GM23338 (cell line): Measurements from ENCODE around the gene AFAP1. TPM values are rescaled to one million over a fixed set of nuclear protein-coding genes. Genes with fewer than 3 reads are reported as not detected.

Source experiments
- ATAC-seq: fragments of 200-7000 bp; cut with Tn5 transposase; 3 replicates; pipeline ENCODE4 v1.9.1; 2020
- DNase-seq: peaks from one replicate; pipeline ENCODE4 v3.0.0-alpha.2; 2015; ENCODE audit warnings: low spot score
- H2AFZ ChIP-seq: fragments of 200-600 bp; sonication (generic); 2 replicates; pipeline ENCODE4 v1.8.0; 2016; ENCODE audit warnings: antibody characterized with exemption, mild to moderate bottlenecking, moderate library complexity
- H3F3A ChIP-seq: fragments of 200-600 bp; sonication (generic); replicated peaks from 2 replicates; pipeline ENCODE4 v1.8.0; 2017; ENCODE audit warnings: antibody characterized with exemption, mixed run types, low read depth
- H3K27ac ChIP-seq: fragments of 200-600 bp; sonication (generic); 2 replicates; pipeline ENCODE4 v1.6.1; 2016; ENCODE audit warnings: low read depth
- H3K27me3 ChIP-seq: fragments of 200-600 bp; sonication (generic); 2 replicates; pipeline ENCODE4 v1.8.0; 2016; ENCODE audit warnings: mild to moderate bottlenecking, mixed run types, moderate library complexity; ENCODE audit not compliant: insufficient read depth
- H3K36me3 ChIP-seq: fragments of 200-600 bp; sonication (generic); 2 replicates; pipeline ENCODE4 v1.8.0; 2016; ENCODE audit warnings: mild to moderate bottlenecking; ENCODE audit not compliant: insufficient read depth
- H3K4me1 ChIP-seq: fragments of 200-600 bp; sonication (generic); 2 replicates; pipeline ENCODE4 v1.8.0; 2016; ENCODE audit warnings: mild to moderate bottlenecking, moderate library complexity; ENCODE audit not compliant: insufficient read depth
- H3K4me2 ChIP-seq: fragments of 200-600 bp; sonication (generic); 2 replicates; pipeline ENCODE4 v1.7.1; 2017; ENCODE audit warnings: mixed run types
- H3K4me3 ChIP-seq: fragments of 200-600 bp; sonication (generic); 2 replicates; pipeline ENCODE4 v1.6.1; 2016; ENCODE audit warnings: mixed run types
- H3K79me2 ChIP-seq: fragments of 200-600 bp; sonication (generic); replicated peaks from 2 replicates; pipeline ENCODE4 v1.8.0; 2017; ENCODE audit warnings: mild to moderate bottlenecking; ENCODE audit not compliant: insufficient read depth
- H3K9me2 ChIP-seq: fragments of 200-600 bp; sonication (generic); 2 replicates; pipeline ENCODE4 v1.8.0; 2017; ENCODE audit not compliant: insufficient read depth
- H4K20me1 ChIP-seq: fragments of 200-600 bp; sonication (generic); replicated peaks from 2 replicates; pipeline ENCODE4 v1.8.0; 2017; ENCODE audit warnings: mild to moderate bottlenecking; ENCODE audit not compliant: insufficient read depth
- H3K27ac Mint-ChIP-seq: 2 replicates; pipeline ENCODE4 v1.8.0; 2020; ENCODE audit warnings: inconsistent platforms, mild to moderate bottlenecking, moderate library complexity, mixed read lengths
- H3K27me3 Mint-ChIP-seq: 3 replicates; pipeline ENCODE4 v1.8.0; 2022; ENCODE audit warnings: low read depth, mild to moderate bottlenecking, moderate library complexity, mixed read lengths, inconsistent platforms; ENCODE audit not compliant: insufficient read depth, poor library complexity
- H3K36me3 Mint-ChIP-seq: 3 replicates; pipeline ENCODE4 v1.8.0; 2021; ENCODE audit warnings: low read depth, mild to moderate bottlenecking, inconsistent platforms, moderate library complexity, mixed read lengths
- H3K4me1 Mint-ChIP-seq: 3 replicates; pipeline ENCODE4 v1.8.0; 2020; ENCODE audit warnings: mild to moderate bottlenecking, inconsistent platforms, mixed read lengths
- H3K4me3 Mint-ChIP-seq: 3 replicates; pipeline ENCODE4 v1.8.0; 2021; ENCODE audit warnings: moderate library complexity, mild to moderate bottlenecking, inconsistent platforms, mixed read lengths
- H3K9me3 Mint-ChIP-seq: 3 replicates; pipeline ENCODE4 v1.8.0; 2020; ENCODE audit warnings: moderate library complexity, mild to moderate bottlenecking, inconsistent platforms, mixed read lengths
- CREB1 ChIP-seq: fragments of 250-450 bp; sonication (Bioruptor Pico); IDR thresholded peaks from 2 replicates; pipeline ENCODE4 v1.5.0; 2020; ENCODE audit warnings: low read depth, mild to moderate bottlenecking, moderate library complexity
- ETS1 ChIP-seq: IDR thresholded peaks from 2 replicates; pipeline ENCODE4 v1.6.1; 2016; ENCODE audit warnings: antibody characterized with exemption
- EZH2 ChIP-seq: fragments of 200-600 bp; sonication (generic); IDR thresholded peaks from one replicate; pipeline ENCODE4 v1.8.0; 2017; ENCODE audit warnings: antibody characterized with exemption, mild to moderate bottlenecking, low read depth; ENCODE audit not compliant: unreplicated experiment
- EZH2phosphoT487 ChIP-seq: fragments of 200-600 bp; sonication (generic); IDR thresholded peaks from one replicate; pipeline ENCODE4 v1.8.1; 2018; ENCODE audit warnings: antibody characterized with exemption; ENCODE audit not compliant: unreplicated experiment
- JUNB ChIP-seq: IDR thresholded peaks from one replicate; pipeline ENCODE4 v1.6.1; 2016; ENCODE audit warnings: antibody characterized with exemption; ENCODE audit not compliant: unreplicated experiment
- NANOG ChIP-seq: IDR thresholded peaks from 2 replicates; pipeline ENCODE4 v1.6.1; 2016; ENCODE audit warnings: antibody characterized with exemption, borderline replicate concordance
- POLR2AphosphoS5 ChIP-seq: IDR thresholded peaks from 2 replicates; pipeline ENCODE4 v1.6.1; 2016; ENCODE audit warnings: antibody characterized with exemption, low read depth
- REST ChIP-seq: IDR thresholded peaks from one replicate; pipeline ENCODE4 v1.6.1; 2018; ENCODE audit warnings: antibody characterized with exemption; ENCODE audit not compliant: unreplicated experiment
- STAT1 ChIP-seq: IDR thresholded peaks from one replicate; pipeline ENCODE4 v1.6.1; 2016; ENCODE audit warnings: antibody characterized with exemption; ENCODE audit not compliant: unreplicated experiment
- ZNF114 ChIP-seq: fragments of 250-450 bp; sonication (Bioruptor Pico); IDR thresholded peaks from 2 replicates; pipeline ENCODE4 v1.5.0; 2020; ENCODE audit warnings: mild to moderate bottlenecking, moderate library complexity
- ZNF331 ChIP-seq: fragments of 250-450 bp; sonication (Bioruptor Pico); IDR thresholded peaks from 2 replicates; pipeline ENCODE4 v1.5.0; 2020; ENCODE audit warnings: low read depth, mild to moderate bottlenecking, moderate library complexity
- polyA plus RNA-seq: library from polyadenylated mRNA; unstranded; fragments of >200 nt; fragmentation: Nextera tagmentation; extraction: Ambion mirVana; gene quantifications from 2 replicates; pipeline ENCODE4 v1.2.1, GENCODE V29; 2016
- total RNA-seq: library from RNA; depleted of rRNA; stranded (reverse); fragments of >200 nt; shearing (Covaris generic); gene quantifications from 2 replicates; pipeline ENCODE4 v1.2.3, GENCODE V29; 2014
- TF ChIP-seq, protein P1 (sequence below): fragments of 250-450 bp; sonication (Bioruptor Pico); IDR thresholded peaks from 2 replicates; pipeline ENCODE4 v1.5.0; 2020; ENCODE audit warnings: mild to moderate bottlenecking, moderate library complexity
- TF ChIP-seq, protein P2 (sequence below), 2 experiments: fragments of 200-600 bp in 1 of 2; sonication (generic) in 1 of 2; conservative IDR thresholded peaks; 2 replicates each; pipeline versions ENCODE4 v1.5.1 to v1.6.1; 2016 to 2017; ENCODE audit warnings: antibody characterized with exemption in 2 of 2, low read depth in 2 of 2, mild to moderate bottlenecking in 2 of 2, moderate library complexity in 1 of 2

Gene AFAP1
- total and polyA plus RNA-seq, 2 experiments from 2014 or later = 6.5 to 21.5 TPM

DNA sequence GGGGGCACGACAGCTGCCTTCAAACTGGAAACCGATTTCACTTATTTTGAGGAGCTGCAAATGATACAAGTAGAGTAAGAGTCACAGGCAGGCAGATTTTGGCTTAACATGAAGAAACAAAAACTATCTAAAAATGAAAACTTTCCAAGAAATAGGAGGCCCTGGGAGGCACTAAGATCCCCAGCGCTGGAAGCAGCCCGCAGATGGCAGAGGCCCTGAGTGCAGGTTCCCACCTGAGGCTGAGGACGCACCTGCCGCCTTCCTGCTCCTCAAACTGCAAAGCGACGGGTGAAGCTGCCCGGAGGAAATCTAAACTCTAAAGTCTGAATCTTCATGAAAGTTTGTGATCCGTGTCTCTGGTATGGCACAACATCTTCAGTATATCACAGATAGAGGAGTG, 138.7 kb downstream of the AFAP1 start:
- no peak overlapping the region for H3K27ac ChIP-seq
- DNase-seq (no peak), ATAC-seq (no peak)
- no peaks in the 10 kb centered on the region for H3K79me2 ChIP-seq
- no peaks in the 10 kb centered on the region for H3K9me2 ChIP-seq
- H4K20me1 ChIP-seq = peaks cover 7% of the 10 kb centered on the region; the same call in 1 of the 2 replicates
- H3K27ac Mint-ChIP-seq = no peak overlapping the region
- peaks cover 6% of the 10 kb centered on the region for H3K9me3 Mint-ChIP-seq
- no peak overlapping the region for H3K4me3 ChIP-seq
- H3F3A ChIP-seq = peaks cover 2% of the 10 kb centered on the region; the same call in 1 of the 2 replicates
- H3K4me1 Mint-ChIP-seq = peaks cover 30% of the 10 kb centered on the region
- peaks cover 34% of the 10 kb centered on the region for H3K36me3 Mint-ChIP-seq
- peaks cover 5% of the 10 kb centered on the region for H3K27me3 Mint-ChIP-seq
- H3K36me3 ChIP-seq = 0 out of 2 replicates have a peak, but pooled peaks cover 3% of the 10 kb centered on the region
- peaks cover 13% of the 10 kb centered on the region for H3K4me1 ChIP-seq
- TF ChIP-seq ETS1 (no peak), EZH2 (no peak), ZNF331 (no peak), POLR2AphosphoS5 (no peak), CREB1 (no peak), EZH2phosphoT487 (no peak), STAT1 (no peak), REST (no peak), NANOG (no peak), JUNB (no peak), ZNF114 (no peak)
- TF ChIP-seq, protein P1, sequence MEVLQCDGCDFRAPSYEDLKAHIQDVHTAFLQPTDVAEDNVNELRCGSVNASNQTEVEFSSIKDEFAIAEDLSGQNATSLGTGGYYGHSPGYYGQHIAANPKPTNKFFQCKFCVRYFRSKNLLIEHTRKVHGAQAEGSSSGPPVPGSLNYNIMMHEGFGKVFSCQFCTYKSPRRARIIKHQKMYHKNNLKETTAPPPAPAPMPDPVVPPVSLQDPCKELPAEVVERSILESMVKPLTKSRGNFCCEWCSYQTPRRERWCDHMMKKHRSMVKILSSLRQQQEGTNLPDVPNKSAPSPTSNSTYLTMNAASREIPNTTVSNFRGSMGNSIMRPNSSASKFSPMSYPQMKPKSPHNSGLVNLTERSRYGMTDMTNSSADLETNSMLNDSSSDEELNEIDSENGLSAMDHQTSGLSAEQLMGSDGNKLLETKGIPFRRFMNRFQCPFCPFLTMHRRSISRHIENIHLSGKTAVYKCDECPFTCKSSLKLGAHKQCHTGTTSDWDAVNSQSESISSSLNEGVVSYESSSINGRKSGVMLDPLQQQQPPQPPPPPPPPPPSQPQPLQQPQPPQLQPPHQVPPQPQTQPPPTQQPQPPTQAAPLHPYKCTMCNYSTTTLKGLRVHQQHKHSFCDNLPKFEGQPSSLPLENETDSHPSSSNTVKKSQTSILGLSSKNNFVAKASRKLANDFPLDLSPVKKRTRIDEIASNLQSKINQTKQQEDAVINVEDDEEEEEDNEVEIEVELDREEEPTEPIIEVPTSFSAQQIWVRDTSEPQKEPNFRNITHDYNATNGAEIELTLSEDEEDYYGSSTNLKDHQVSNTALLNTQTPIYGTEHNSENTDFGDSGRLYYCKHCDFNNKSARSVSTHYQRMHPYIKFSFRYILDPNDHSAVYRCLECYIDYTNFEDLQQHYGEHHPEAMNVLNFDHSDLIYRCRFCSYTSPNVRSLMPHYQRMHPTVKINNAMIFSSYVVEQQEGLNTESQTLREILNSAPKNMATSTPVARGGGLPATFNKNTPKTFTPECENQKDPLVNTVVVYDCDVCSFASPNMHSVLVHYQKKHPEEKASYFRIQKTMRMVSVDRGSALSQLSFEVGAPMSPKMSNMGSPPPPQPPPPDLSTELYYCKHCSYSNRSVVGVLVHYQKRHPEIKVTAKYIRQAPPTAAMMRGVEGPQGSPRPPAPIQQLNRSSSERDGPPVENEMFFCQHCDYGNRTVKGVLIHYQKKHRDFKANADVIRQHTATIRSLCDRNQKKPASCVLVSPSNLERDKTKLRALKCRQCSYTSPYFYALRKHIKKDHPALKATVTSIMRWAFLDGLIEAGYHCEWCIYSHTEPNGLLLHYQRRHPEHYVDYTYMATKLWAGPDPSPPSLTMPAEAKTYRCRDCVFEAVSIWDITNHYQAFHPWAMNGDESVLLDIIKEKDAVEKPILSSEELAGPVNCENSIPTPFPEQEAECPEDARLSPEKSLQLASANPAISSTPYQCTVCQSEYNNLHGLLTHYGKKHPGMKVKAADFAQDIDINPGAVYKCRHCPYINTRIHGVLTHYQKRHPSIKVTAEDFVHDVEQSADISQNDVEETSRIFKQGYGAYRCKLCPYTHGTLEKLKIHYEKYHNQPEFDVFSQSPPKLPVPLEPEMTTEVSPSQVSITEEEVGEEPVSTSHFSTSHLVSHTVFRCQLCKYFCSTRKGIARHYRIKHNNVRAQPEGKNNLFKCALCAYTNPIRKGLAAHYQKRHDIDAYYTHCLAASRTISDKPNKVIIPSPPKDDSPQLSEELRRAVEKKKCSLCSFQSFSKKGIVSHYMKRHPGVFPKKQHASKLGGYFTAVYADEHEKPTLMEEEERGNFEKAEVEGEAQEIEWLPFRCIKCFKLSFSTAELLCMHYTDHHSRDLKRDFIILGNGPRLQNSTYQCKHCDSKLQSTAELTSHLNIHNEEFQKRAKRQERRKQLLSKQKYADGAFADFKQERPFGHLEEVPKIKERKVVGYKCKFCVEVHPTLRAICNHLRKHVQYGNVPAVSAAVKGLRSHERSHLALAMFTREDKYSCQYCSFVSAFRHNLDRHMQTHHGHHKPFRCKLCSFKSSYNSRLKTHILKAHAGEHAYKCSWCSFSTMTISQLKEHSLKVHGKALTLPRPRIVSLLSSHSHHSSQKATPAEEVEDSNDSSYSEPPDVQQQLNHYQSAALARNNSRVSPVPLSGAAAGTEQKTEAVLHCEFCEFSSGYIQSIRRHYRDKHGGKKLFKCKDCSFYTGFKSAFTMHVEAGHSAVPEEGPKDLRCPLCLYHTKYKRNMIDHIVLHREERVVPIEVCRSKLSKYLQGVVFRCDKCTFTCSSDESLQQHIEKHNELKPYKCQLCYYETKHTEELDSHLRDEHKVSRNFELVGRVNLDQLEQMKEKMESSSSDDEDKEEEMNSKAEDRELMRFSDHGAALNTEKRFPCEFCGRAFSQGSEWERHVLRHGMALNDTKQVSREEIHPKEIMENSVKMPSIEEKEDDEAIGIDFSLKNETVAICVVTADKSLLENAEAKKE = no peak
- TF ChIP-seq, protein P2, sequence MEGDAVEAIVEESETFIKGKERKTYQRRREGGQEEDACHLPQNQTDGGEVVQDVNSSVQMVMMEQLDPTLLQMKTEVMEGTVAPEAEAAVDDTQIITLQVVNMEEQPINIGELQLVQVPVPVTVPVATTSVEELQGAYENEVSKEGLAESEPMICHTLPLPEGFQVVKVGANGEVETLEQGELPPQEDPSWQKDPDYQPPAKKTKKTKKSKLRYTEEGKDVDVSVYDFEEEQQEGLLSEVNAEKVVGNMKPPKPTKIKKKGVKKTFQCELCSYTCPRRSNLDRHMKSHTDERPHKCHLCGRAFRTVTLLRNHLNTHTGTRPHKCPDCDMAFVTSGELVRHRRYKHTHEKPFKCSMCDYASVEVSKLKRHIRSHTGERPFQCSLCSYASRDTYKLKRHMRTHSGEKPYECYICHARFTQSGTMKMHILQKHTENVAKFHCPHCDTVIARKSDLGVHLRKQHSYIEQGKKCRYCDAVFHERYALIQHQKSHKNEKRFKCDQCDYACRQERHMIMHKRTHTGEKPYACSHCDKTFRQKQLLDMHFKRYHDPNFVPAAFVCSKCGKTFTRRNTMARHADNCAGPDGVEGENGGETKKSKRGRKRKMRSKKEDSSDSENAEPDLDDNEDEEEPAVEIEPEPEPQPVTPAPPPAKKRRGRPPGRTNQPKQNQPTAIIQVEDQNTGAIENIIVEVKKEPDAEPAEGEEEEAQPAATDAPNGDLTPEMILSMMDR (conservative IDR thresholded peaks at IDR 0.05; ENCODE audit: low read depth in 2 of 2) = no peak
- no peak overlapping the region for H3K4me3 Mint-ChIP-seq
- H3K4me2 ChIP-seq = no peak overlapping the region
- no peak overlapping the region for H2AFZ ChIP-seq
- H3K27me3 ChIP-seq = no peaks in the 10 kb centered on the region
